Fibroblast of lung (primary cell): ENCODE results near the gene YAF2.
"Not testable (repeated sequence)": the region's sequence is repeated elsewhere in the genome, so short reads cannot be mapped to it uniquely, and the experiment has no call there.

Source experiments
- CTCF ChIP-seq, 2 donors: IDR thresholded peaks in 1 of 2; conservative IDR thresholded peaks in 1 of 2; 1 replicate in 1 of 2; 2 replicates in 1 of 2; pipeline ENCODE4 v1.5.1; 2011 to 2012; ENCODE audit warnings: low read length in 2 of 2, control low read depth in 1 of 2, inconsistent platforms in 1 of 2, low read depth in 1 of 2, mild to moderate bottlenecking in 1 of 2
- EZH2 ChIP-seq: IDR thresholded peaks from 2 replicates; pipeline ENCODE4 v1.5.1; 2012; ENCODE audit warnings: low read length, control low read depth, mild to moderate bottlenecking; ENCODE audit errors: missing control alignments

- not testable (repeated sequence) for TF ChIP-seq CTCF (conservative IDR thresholded peaks at IDR 0.05 in 1 of 2, IDR thresholded peaks at IDR 0.05 in 1 of 2; ENCODE audit: low read depth in 1 of 2, low read length in 2 of 2); EZH2
Measured at GRCh38 chr12:42252645-42253044, 14.6 kb upstream of the YAF2 start.
